ENCODE measurements around the gene CERS1. TPM values are rescaled to one million over a fixed set of nuclear protein-coding genes. Genes with fewer than 3 reads are reported as not detected.

The CERS1 gene
- total RNA-seq, 2 donors from 2014 or later: not detected

GRCh38 chr19:18868380-18869022, 27.5 kb downstream of the CERS1 start:
- Mint-ChIP-seq H3K4me3 (peak overlapping the region; percentile 25), H3K36me3 (ENCODE audit: low read depth) (peaks cover 4% of the 10 kb centered on the region), H3K27me3 (peaks cover 11% of the 10 kb centered on the region)

GRCh38 chr19:18867751-18868150, 28.2 kb downstream of the CERS1 start:
- peaks cover 4% of the 10 kb centered on the region for H3K36me3 Mint-ChIP-seq (ENCODE audit: low read depth)

More at GRCh38 chr19:18868380-18869022, 27.5 kb downstream of the CERS1 start:
- Mint-ChIP-seq H3K4me1 (peaks cover 11% of the 10 kb centered on the region), H3K27ac (no peak overlapping the region)
- no peaks in the 10 kb centered on the region for H3K9me3 ChIP-seq (ENCODE audit: control insufficient read depth, low read length, poor library complexity, severe bottlenecking)
- DNase-seq (no peak), ATAC-seq (no peak)

GRCh38 chr19:18867199-18867598, 28.8 kb downstream of the CERS1 start:
- peaks cover 11% of the 10 kb centered on the region for H3K4me1 Mint-ChIP-seq
- H3K27ac Mint-ChIP-seq: peak overlapping the region; percentile 79
- H3K9me3 ChIP-seq (ENCODE audit: control insufficient read depth, low read length, poor library complexity, severe bottlenecking): no peaks in the 10 kb centered on the region
- no peak overlapping the region for H3K4me3 Mint-ChIP-seq
- DNase-seq (no peak), ATAC-seq (no peak)
- H3K27me3 Mint-ChIP-seq: peaks cover 6% of the 10 kb centered on the region
- H3K36me3 Mint-ChIP-seq (ENCODE audit: low read depth): peaks cover 4% of the 10 kb centered on the region

More at GRCh38 chr19:18867751-18868150, 28.2 kb downstream of the CERS1 start:
- H3K9me3 ChIP-seq (ENCODE audit: control insufficient read depth, low read length, poor library complexity, severe bottlenecking): no peaks in the 10 kb centered on the region
- no peak for ATAC-seq
- H3K27ac Mint-ChIP-seq: no peak overlapping the region
- H3K4me3 Mint-ChIP-seq: peak overlapping the region; percentile 25
- H3K4me1 Mint-ChIP-seq: peaks cover 11% of the 10 kb centered on the region
- no peak for DNase-seq
- H3K27me3 Mint-ChIP-seq: peaks cover 6% of the 10 kb centered on the region

GRCh38 chr19:18866800-18867123, 29.2 kb downstream of the CERS1 start:
- Mint-ChIP-seq H3K27ac (peak overlapping the region; percentile 79), H3K36me3 (ENCODE audit: low read depth) (peaks cover 4% of the 10 kb centered on the region)

GRCh38 chr19:18865973-18866799, 29.8 kb downstream of the CERS1 start:
- Mint-ChIP-seq H3K4me1 (peaks cover 7% of the 10 kb centered on the region), H3K27ac (peak overlapping the region; percentile 79), H3K36me3 (ENCODE audit: low read depth) (peaks cover 4% of the 10 kb centered on the region), H3K4me3 (no peak overlapping the region), H3K27me3 (no peaks in the 10 kb centered on the region)
- ATAC-seq (peak; percentile 79), DNase-seq (peak; percentile 52 to 71 (median 65))
- no peaks in the 10 kb centered on the region for H3K9me3 ChIP-seq (ENCODE audit: control insufficient read depth, low read length, poor library complexity, severe bottlenecking)

More at GRCh38 chr19:18866800-18867123, 29.2 kb downstream of the CERS1 start:
- H3K9me3 ChIP-seq (ENCODE audit: control insufficient read depth, low read length, poor library complexity, severe bottlenecking): no peaks in the 10 kb centered on the region
- ATAC-seq (peak; percentile 3), DNase-seq (no peak)
- H3K4me3 Mint-ChIP-seq: no peak overlapping the region
- peaks cover 5% of the 10 kb centered on the region for H3K27me3 Mint-ChIP-seq
- peaks cover 10% of the 10 kb centered on the region for H3K4me1 Mint-ChIP-seq

- Mint-ChIP-seq H3K4me1 (peaks cover 3% of the 10 kb centered on the region), H3K36me3 (ENCODE audit: low read depth) (no peaks in the 10 kb centered on the region), H3K27ac (peak overlapping the region; percentile 79), H3K27me3 (no peaks in the 10 kb centered on the region), H3K4me3 (no peak overlapping the region)
- no peaks in the 10 kb centered on the region for H3K9me3 ChIP-seq (ENCODE audit: control insufficient read depth, low read length, poor library complexity, severe bottlenecking)
- ATAC-seq (no peak), DNase-seq (no peak)
Measured at GRCh38 chr19:18865106-18865972, 30.6 kb downstream of the CERS1 start.

- Mint-ChIP-seq H3K27ac (no peak overlapping the region), H3K4me1 (peaks cover 3% of the 10 kb centered on the region), H3K27me3 (no peaks in the 10 kb centered on the region), H3K4me3 (no peak overlapping the region), H3K36me3 (ENCODE audit: low read depth) (no peaks in the 10 kb centered on the region)
- DNase-seq: no peak
- no peaks in the 10 kb centered on the region for H3K9me3 ChIP-seq (ENCODE audit: control insufficient read depth, low read length, poor library complexity, severe bottlenecking)
- no peak for ATAC-seq
Measured at GRCh38 chr19:18863843-18864362, 32.1 kb downstream of the CERS1 start.

GRCh38 chr19:18862976-18863842, 32.7 kb downstream of the CERS1 start:
- peaks cover 3% of the 10 kb centered on the region for H3K4me1 Mint-ChIP-seq
- no peaks in the 10 kb centered on the region for H3K27me3 Mint-ChIP-seq
- DNase-seq (no peak), ATAC-seq (no peak)
- no peaks in the 10 kb centered on the region for H3K36me3 Mint-ChIP-seq (ENCODE audit: low read depth)
- no peak overlapping the region for H3K4me3 Mint-ChIP-seq
- H3K9me3 ChIP-seq (ENCODE audit: control insufficient read depth, low read length, poor library complexity, severe bottlenecking): no peaks in the 10 kb centered on the region
- no peak overlapping the region for H3K27ac Mint-ChIP-seq

GRCh38 chr19:18861917-18862316, 34.0 kb downstream of the CERS1 start:
- no peak for DNase-seq
- peaks cover 4% of the 10 kb centered on the region for H3K4me1 Mint-ChIP-seq
- H3K4me3 Mint-ChIP-seq: no peak overlapping the region
- H3K9me3 ChIP-seq (ENCODE audit: control insufficient read depth, low read length, poor library complexity, severe bottlenecking): no peaks in the 10 kb centered on the region
- no peak overlapping the region for H3K27ac Mint-ChIP-seq
- H3K27me3 Mint-ChIP-seq: no peaks in the 10 kb centered on the region
- ATAC-seq: no peak
- H3K36me3 Mint-ChIP-seq (ENCODE audit: low read depth): no peaks in the 10 kb centered on the region

GRCh38 chr19:18861235-18861634, 34.7 kb downstream of the CERS1 start:
- no peak overlapping the region for H3K4me3 Mint-ChIP-seq
- peaks cover 2% of the 10 kb centered on the region for H3K4me1 Mint-ChIP-seq
- no peak overlapping the region for H3K27ac Mint-ChIP-seq
- no peak for ATAC-seq
- no peaks in the 10 kb centered on the region for H3K9me3 ChIP-seq (ENCODE audit: control insufficient read depth, low read length, poor library complexity, severe bottlenecking)
- DNase-seq: no peak
- H3K36me3 Mint-ChIP-seq (ENCODE audit: low read depth): no peaks in the 10 kb centered on the region
- H3K27me3 Mint-ChIP-seq: no peaks in the 10 kb centered on the region

- Mint-ChIP-seq H3K27ac (no peak overlapping the region), H3K4me3 (no peak overlapping the region), H3K4me1 (peaks cover 2% of the 10 kb centered on the region), H3K27me3 (no peaks in the 10 kb centered on the region), H3K36me3 (ENCODE audit: low read depth) (no peaks in the 10 kb centered on the region)
- ATAC-seq (no peak), DNase-seq (no peak)
- no peaks in the 10 kb centered on the region for H3K9me3 ChIP-seq (ENCODE audit: control insufficient read depth, low read length, poor library complexity, severe bottlenecking)
Measured at GRCh38 chr19:18860725-18861124, 35.2 kb downstream of the CERS1 start.

- Mint-ChIP-seq H3K36me3 (ENCODE audit: low read depth) (no peaks in the 10 kb centered on the region), H3K27ac (no peak overlapping the region), H3K4me1 (peaks cover 2% of the 10 kb centered on the region), H3K27me3 (no peaks in the 10 kb centered on the region), H3K4me3 (no peak overlapping the region)
- DNase-seq: no peak
- no peak for ATAC-seq
- H3K9me3 ChIP-seq (ENCODE audit: control insufficient read depth, low read length, poor library complexity, severe bottlenecking): no peaks in the 10 kb centered on the region
Measured at GRCh38 chr19:18860302-18860700, 35.7 kb downstream of the CERS1 start.

Measured in T-helper 17 cell (primary cell).